Measurements from ENCODE around the gene AK3. TPM values are rescaled to one million over a fixed set of nuclear protein-coding genes. Genes with fewer than 3 reads are reported as not detected.
A peak's percentile ranks its signal among the peaks of the same experiment; 100 is the strongest.
"Not testable (repeated sequence)": the region's sequence is repeated elsewhere in the genome, so short reads cannot be mapped to it uniquely, and the experiment has no call there.

The AK3 gene
- total and polyA plus RNA-seq, 7 donors: 47.5 to 183 (median 111) TPM

DNA sequence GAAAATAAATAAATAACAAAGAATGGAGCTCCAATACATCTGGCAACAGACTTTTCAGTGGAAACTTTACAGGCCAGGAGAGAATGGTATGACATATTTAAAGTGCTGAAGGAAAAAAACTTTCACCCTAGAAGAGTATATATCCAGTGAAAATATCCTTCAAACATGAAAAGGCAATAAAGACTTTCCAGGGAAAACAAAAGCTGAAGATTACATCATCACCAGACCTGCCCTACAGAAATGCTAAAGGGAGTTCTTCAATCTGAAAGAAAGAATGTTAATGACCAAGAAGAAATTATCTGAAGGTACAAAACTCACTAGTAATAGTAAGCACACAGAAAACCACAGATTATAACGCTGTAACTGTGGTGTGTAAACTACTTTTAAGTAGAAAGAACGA lies 43.4 kb upstream of the AK3 start:
- Histone ChIP-seq H3K4me1 (no peaks in the 10 kb centered on the region), H3K36me3 (ENCODE audit: insufficient read depth in 1 of 2, low read depth in 1 of 2) (no peaks in the 10 kb centered on the region), H3K4me3 (no peak overlapping the region), H3K27ac (no peak overlapping the region), H3K27me3 (ENCODE audit: insufficient read depth in 3 of 3, low read length in 2 of 3) (no peaks in the 10 kb centered on the region), H3K9me3 (no peaks in the 10 kb centered on the region)
- intact Hi-C loops (cut with DNase I): no loop called here
- ATAC-seq (no peak), DNase-seq (no peak)
- TF ChIP-seq, protein P1, sequence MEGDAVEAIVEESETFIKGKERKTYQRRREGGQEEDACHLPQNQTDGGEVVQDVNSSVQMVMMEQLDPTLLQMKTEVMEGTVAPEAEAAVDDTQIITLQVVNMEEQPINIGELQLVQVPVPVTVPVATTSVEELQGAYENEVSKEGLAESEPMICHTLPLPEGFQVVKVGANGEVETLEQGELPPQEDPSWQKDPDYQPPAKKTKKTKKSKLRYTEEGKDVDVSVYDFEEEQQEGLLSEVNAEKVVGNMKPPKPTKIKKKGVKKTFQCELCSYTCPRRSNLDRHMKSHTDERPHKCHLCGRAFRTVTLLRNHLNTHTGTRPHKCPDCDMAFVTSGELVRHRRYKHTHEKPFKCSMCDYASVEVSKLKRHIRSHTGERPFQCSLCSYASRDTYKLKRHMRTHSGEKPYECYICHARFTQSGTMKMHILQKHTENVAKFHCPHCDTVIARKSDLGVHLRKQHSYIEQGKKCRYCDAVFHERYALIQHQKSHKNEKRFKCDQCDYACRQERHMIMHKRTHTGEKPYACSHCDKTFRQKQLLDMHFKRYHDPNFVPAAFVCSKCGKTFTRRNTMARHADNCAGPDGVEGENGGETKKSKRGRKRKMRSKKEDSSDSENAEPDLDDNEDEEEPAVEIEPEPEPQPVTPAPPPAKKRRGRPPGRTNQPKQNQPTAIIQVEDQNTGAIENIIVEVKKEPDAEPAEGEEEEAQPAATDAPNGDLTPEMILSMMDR (IDR thresholded peaks at IDR 0.05): no peak
- WGBS, 3 donors: 86 to 91% (median 87%) methylated on average over 2 of the region's 2 CpGs

DNA sequence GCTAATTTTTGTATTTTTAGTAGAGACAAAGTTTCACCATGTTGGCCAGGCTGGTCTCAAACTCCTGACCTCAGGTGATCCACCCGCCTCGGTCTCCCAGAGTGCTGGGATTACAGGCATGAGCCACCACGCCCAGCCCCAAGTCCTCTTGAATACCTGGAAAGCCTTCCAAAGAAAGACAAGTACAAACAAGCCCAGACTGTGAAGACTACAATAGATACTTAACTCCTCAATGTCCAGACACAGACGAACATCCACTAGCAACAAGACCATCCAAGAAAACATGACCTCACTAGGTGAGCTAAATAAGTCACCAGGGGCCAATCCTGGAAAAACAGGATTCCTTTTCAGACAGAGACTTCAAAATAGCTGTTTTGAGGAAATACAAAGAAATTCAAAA lies 42.2 kb upstream of the AK3 start:
- H3K27me3 ChIP-seq (ENCODE audit: insufficient read depth in 3 of 3, low read length in 2 of 3); ATAC-seq; H3K36me3 ChIP-seq (ENCODE audit: insufficient read depth in 1 of 2, low read depth in 1 of 2); intact Hi-C loops (cut with DNase I); H3K4me3 ChIP-seq; H3K9me3 ChIP-seq; H3K4me1 ChIP-seq; H3K27ac ChIP-seq; DNase-seq: not testable (repeated sequence)
- 78 to 86% (median 81%) methylated on average over 4 of the region's 4 CpGs for WGBS, 3 donors

DNA sequence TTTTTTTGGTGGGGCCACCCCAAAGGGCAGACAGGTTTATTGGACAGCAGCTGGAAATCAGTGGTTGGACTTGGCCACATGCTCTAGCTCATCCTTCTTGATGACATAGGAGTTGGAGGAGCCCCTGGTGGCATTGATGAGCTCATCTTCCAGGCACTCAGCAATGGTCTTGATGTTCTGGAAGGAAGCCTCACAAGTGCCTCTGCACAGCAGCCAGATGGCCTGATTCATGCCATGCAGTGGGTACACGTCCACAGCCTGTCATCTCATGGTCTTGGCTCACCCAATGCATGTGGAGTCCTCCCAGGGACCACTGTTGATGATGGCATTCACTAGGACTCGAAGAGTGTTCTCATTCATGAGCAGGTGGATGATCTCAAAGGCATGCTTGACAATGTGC lies 40.4 kb upstream of the AK3 start:
- H3K9me3 ChIP-seq: no peaks in the 10 kb centered on the region
- no peaks in the 10 kb centered on the region for H3K36me3 ChIP-seq (ENCODE audit: insufficient read depth in 1 of 2, low read depth in 1 of 2)
- intact Hi-C loops (cut with DNase I): no loop called here
- 44 to 57% (median 51%) methylated on average over 2 of the region's 2 CpGs for WGBS, 3 donors
- DNase-seq: no peak
- no peaks in the 10 kb centered on the region for H3K27me3 ChIP-seq (ENCODE audit: insufficient read depth in 3 of 3, low read length in 2 of 3)
- H3K4me3 ChIP-seq: no peak overlapping the region
- TF ChIP-seq, protein P1 (IDR thresholded peaks at IDR 0.05): no peak
- H3K27ac ChIP-seq: no peak overlapping the region
- ATAC-seq: peak in 3 of 4 donors; percentile 47 to 69 (median 53)
- no peaks in the 10 kb centered on the region for H3K4me1 ChIP-seq

DNA sequence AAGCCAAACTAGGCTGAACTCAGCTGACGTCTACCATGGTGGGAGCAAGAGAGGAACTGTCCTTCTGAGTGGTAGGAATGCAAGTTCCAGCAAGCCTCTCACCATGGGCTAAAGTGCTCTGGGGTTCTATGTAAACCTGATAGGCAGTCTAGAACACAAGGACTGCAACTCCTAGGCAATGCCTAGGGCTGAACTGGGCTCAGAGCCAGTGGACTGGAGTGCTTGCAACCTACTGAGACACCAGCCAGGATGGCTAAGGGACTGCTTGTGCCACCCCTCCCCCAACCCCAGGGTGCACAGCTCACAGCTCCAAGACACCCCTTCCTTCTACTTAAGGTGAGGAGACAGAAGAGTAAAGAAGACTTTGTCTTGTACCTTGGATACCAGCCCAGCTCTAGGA lies 39.6 kb upstream of the AK3 start:
- WGBS, 3 donors: 84 to 96% (median 93%) methylated on average over 1 of the region's 1 CpG

DNA sequence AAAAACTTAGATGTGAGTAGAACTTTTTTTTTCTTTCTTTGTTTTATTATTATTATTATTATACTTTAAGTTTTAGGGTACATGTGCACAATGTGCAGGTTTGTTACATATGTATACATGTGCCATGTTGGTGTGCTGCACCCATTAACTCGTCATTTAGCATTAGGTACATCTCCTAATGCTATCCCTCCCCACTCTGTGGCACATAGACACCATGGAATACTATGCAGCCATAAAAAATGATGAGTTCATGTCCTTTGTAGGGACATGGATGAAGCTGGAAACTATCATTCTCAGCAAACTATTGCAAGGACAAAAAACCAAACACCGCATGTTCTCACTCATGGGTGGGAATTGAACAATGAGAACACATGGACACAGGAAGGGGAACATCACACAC lies 34.0 kb upstream of the AK3 start:
- H3K27ac ChIP-seq; H3K9me3 ChIP-seq; DNase-seq; H3K4me3 ChIP-seq; H3K4me1 ChIP-seq; ATAC-seq; H3K36me3 ChIP-seq (ENCODE audit: insufficient read depth in 1 of 2, low read depth in 1 of 2); H3K27me3 ChIP-seq (ENCODE audit: insufficient read depth in 3 of 3, low read length in 2 of 3); intact Hi-C loops (cut with DNase I): not testable (repeated sequence)
- WGBS, 3 donors: 42 to 82% (median 44%) methylated on average over 1 to 2 of the region's 2 CpGs

More for the DNA sequence above, 39.6 kb upstream of the AK3 start:
- no peaks in the 10 kb centered on the region for H3K27me3 ChIP-seq (ENCODE audit: insufficient read depth in 3 of 3, low read length in 2 of 3)
- no peaks in the 10 kb centered on the region for H3K9me3 ChIP-seq
- ATAC-seq: peak in 1 of 4 donors; percentile 32
- H3K36me3 ChIP-seq (ENCODE audit: insufficient read depth in 1 of 2, low read depth in 1 of 2): no peaks in the 10 kb centered on the region
- intact Hi-C loops (cut with DNase I): no loop called here
- no peak for DNase-seq
- no peak overlapping the region for H3K4me3 ChIP-seq
- no peak overlapping the region for H3K27ac ChIP-seq
- no peaks in the 10 kb centered on the region for H3K4me1 ChIP-seq
- TF ChIP-seq, protein P1 (IDR thresholded peaks at IDR 0.05): no peak

DNA sequence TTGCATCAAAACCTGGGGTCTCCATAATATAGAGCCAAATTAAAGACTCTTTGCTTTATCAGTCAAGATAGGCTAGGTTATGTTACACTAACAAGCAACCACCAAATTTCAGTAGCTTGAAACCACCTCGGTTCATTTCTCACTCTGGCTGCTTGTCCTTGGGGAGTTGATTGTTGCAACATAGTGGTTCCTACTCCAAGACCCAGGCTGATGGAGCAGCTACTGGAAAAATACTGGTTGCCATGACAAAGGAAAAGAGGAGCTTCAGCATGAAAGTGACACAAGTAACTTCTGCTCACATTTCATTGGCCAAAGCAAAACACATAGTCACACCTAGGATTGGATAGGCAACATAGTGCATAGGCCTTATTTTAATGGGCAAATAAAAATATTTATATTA lies 33.2 kb upstream of the AK3 start:
- TF ChIP-seq, protein P1 (IDR thresholded peaks at IDR 0.05): no peak
- no peaks in the 10 kb centered on the region for H3K9me3 ChIP-seq

More for the DNA sequence above, 33.2 kb upstream of the AK3 start:
- H3K27me3 ChIP-seq (ENCODE audit: insufficient read depth in 3 of 3, low read length in 2 of 3): no peaks in the 10 kb centered on the region
- DNase-seq: no peak
- intact Hi-C loops (cut with DNase I): no loop called here
- H3K27ac ChIP-seq: no peak overlapping the region
- peak in 3 of 4 donors; percentile 17 to 72 (median 59) for ATAC-seq
- WGBS, 3 donors: 23 to 37% (median 26%) methylated on average over 1 of the region's 1 CpG
- no peak overlapping the region for H3K4me3 ChIP-seq
- no peaks in the 10 kb centered on the region for H3K4me1 ChIP-seq
- no peaks in the 10 kb centered on the region for H3K36me3 ChIP-seq (ENCODE audit: insufficient read depth in 1 of 2, low read depth in 1 of 2)

All from psoas muscle (tissue), 8 donors.